CD4-positive, alpha-beta memory T cell (primary cell): ENCODE results near the gene MIEF1. TPM values are rescaled to one million over a fixed set of nuclear protein-coding genes. Genes with fewer than 3 reads are reported as not detected.

Experiments
- CTCF ChIA-PET: fragments of 350-600 bp; sonication (Branson Sonifier 250); formaldehyde crosslinking; loops from one replicate; lab custom pipeline; 2021; ENCODE audit warnings: inconsistent platforms; ENCODE audit not compliant: partially characterized antibody; lab: Charles Lee
- POLR2A ChIA-PET: fragments of 350-600 bp; sonication (Branson Sonifier 250); formaldehyde crosslinking; loops from one replicate; lab custom pipeline; 2021; ENCODE audit not compliant: partially characterized antibody; lab: Charles Lee
- DNase-seq, 5 donors: peaks; one replicate each; pipeline versions ENCODE4 v3.0.0 to v3.0.0-alpha.2; 2020 to 2022; ENCODE audit warnings: mixed read lengths in 1 of 5
- H3K27ac ChIP-seq: one replicate; pipeline ENCODE4 v1.7.0; 2013; ENCODE audit warnings: low read depth, low read length
- H3K27me3 ChIP-seq: 2 replicates; pipeline ENCODE4 v1.7.0; 2013; ENCODE audit warnings: mild to moderate bottlenecking, low read length, moderate library complexity; ENCODE audit not compliant: insufficient read depth
- H3K36me3 ChIP-seq: 2 replicates; pipeline ENCODE4 v1.7.0; 2013; ENCODE audit warnings: mild to moderate bottlenecking, low read length, moderate library complexity; ENCODE audit not compliant: insufficient read depth
- H3K4me1 ChIP-seq: 2 replicates; pipeline ENCODE4 v1.7.0; 2013; ENCODE audit warnings: mild to moderate bottlenecking, low read length, moderate library complexity; ENCODE audit not compliant: insufficient read depth
- H3K4me3 ChIP-seq, 2 donors: one replicate each; pipeline ENCODE4 v1.7.0; 2013; ENCODE audit warnings: low read length in 2 of 2, mild to moderate bottlenecking in 1 of 2
- H3K9me3 ChIP-seq, 2 donors: one replicate each; pipeline ENCODE4 v1.7.0; 2013; ENCODE audit warnings: low read length in 2 of 2, control low read depth in 1 of 2; ENCODE audit not compliant: control insufficient read depth in 1 of 2
- H3K27ac Mint-ChIP-seq, 7 donors: one replicate each; pipeline ENCODE4 v1.8.0; 2020 to 2021; ENCODE audit warnings: mixed read lengths in 7 of 7, mild to moderate bottlenecking in 6 of 7, inconsistent platforms in 3 of 7, moderate library complexity in 3 of 7
- H3K27me3 Mint-ChIP-seq, 2 donors: one replicate each; pipeline ENCODE4 v1.8.0; 2020 to 2021; ENCODE audit warnings: mixed read lengths in 2 of 2
- H3K36me3 Mint-ChIP-seq, 2 donors: one replicate each; pipeline ENCODE4 v1.8.0; 2020 to 2021; ENCODE audit warnings: mixed read lengths in 2 of 2, inconsistent platforms in 1 of 2, mild to moderate bottlenecking in 1 of 2
- H3K4me1 Mint-ChIP-seq, 4 donors: one replicate each; pipeline ENCODE4 v1.8.0; 2020 to 2021; ENCODE audit warnings: mixed read lengths in 4 of 4, mild to moderate bottlenecking in 1 of 4
- H3K4me3 Mint-ChIP-seq, 8 donors: one replicate each; pipeline ENCODE4 v1.8.0; 2020 to 2021; ENCODE audit warnings: mixed read lengths in 8 of 8, mild to moderate bottlenecking in 7 of 8, moderate library complexity in 6 of 8, inconsistent platforms in 3 of 8
- H3K9me3 Mint-ChIP-seq, 8 donors: one replicate each; pipeline ENCODE4 v1.8.0; 2020 to 2021; ENCODE audit warnings: mixed read lengths in 8 of 8, mild to moderate bottlenecking in 5 of 8, inconsistent platforms in 3 of 8, moderate library complexity in 1 of 8
- intact Hi-C: fragments of 100-400 bp; cut with micrococcal nuclease; formaldehyde crosslinking; loops from one replicate; pipeline ENCODE4 v1.15.1; 2023
- polyA plus RNA-seq, 2 donors: library from polyadenylated mRNA; unstranded; fragments of 300-500 nt; fragmentation: Illumina TruSeq; gene quantifications; one replicate each; pipeline ENCODE4 v1.2.3, GENCODE V29; 2021
- total RNA-seq, 2 experiments: library from RNA; stranded (reverse); gene quantifications; one replicate each; pipeline ENCODE4 v1.2.3, GENCODE V29; 2021

The MIEF1 gene
- total and polyA plus RNA-seq, 4 experiments from 2014 or later, result 15.4 to 44.3 (median 34.0) TPM

DNA sequence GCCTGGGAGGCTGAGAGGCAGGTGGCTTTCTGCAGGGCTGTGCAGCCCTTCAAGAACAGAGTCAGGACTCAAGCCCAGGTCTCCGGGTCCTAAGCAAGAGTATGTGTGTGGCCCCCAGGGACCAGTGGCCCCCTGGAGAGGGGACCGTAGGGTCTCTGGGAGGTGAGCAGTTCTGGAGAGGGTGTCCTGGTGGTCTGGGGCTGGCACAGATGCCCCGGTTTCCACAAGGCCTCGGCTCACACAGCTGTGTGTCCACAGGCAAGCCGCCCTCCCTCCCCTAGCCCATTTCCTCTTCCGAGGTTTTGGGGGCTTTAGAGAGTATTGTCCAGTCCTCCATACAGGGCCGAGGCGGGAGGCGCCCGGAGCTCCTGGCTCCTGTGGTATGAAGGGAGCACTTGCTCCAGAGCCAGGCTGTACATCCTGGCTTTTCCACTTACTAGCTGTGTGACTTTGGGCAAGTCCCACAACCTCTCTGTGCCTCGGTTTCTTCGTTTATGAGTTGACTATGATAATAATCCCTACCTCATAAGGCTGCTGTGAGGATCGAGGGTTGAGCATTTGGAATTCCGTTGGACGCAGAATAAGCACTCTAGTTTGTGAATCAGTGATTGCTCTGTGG, 33.9 kb downstream of the MIEF1 start:
- Mint-ChIP-seq H3K4me3 (no peak overlapping the region), H3K27ac (no peak overlapping the region), H3K36me3 (peaks cover 10 to 15% of the 10 kb centered on the region in 2 donors), H3K4me1 (peaks cover 15 to 26% (median 21%) of the 10 kb centered on the region in 4 donors), H3K9me3 (peaks cover 0 to 2% (median 0%) of the 10 kb centered on the region in 8 donors), H3K27me3 (no peaks in the 10 kb centered on the region)
- intact Hi-C loops, result no loop called here
- H3K36me3 ChIP-seq, result no peaks in the 10 kb centered on the region
- H3K4me1 ChIP-seq, result peaks cover 21% of the 10 kb centered on the region
- ChIA-PET POLR2A (interaction anchor here (1.0 to 3.0 kb wide), 2 partner anchors 489 to 501 kb away, joined by 4 to 21 read pairs; no protein-coding TSS in a partner anchor), CTCF (interaction anchor here (1.0 to 8.7 kb wide), 11 partner anchors 10 to 812 kb away, joined by 3 to 179 read pairs (median 10); partner anchors contain the start of gene ADSL)
- H3K27ac ChIP-seq, result no peak overlapping the region
- DNase-seq, result peak in 1 of 5 donors; percentile 38
- no peaks in the 10 kb centered on the region for H3K27me3 ChIP-seq
- H3K4me3 ChIP-seq, result no peak overlapping the region
- no peaks in the 10 kb centered on the region for H3K9me3 ChIP-seq

DNA sequence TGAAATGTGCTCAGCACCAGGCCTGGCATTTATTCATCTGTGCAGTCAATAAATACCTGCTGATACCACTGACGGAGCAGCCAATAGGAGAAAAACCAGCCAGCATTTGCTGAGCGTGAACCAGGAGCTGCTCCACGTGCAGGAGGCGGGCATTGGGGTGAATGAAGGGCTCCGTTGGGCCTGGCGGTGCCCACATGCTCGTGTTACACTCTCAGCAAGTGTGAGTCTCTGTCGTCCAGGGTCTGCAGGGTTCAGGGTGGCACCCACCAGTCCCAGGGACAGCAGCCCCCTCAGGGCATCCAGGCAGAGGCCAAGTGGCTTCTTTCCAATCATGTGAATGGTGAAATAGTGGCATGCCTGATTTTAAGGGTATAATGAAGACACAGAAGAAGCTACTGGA, 34.6 kb downstream of the MIEF1 start:
- Mint-ChIP-seq H3K27me3 (no peaks in the 10 kb centered on the region), H3K4me1 (peaks cover 8 to 18% (median 14%) of the 10 kb centered on the region in 4 donors), H3K4me3 (no peak overlapping the region), H3K27ac (no peak overlapping the region), H3K9me3 (peaks cover 0 to 2% (median 0%) of the 10 kb centered on the region in 8 donors), H3K36me3 (peaks cover 3 to 9% of the 10 kb centered on the region in 2 donors)
- peak in 1 of 5 donors; percentile 31 for DNase-seq
- CTCF ChIA-PET, result interaction anchor here (0.7 to 8.7 kb wide), 4 partner anchors 9 to 489 kb away, joined by 3 to 179 read pairs (median 14); no protein-coding TSS in a partner anchor
- H3K27me3 ChIP-seq, result no peaks in the 10 kb centered on the region
- intact Hi-C loops, result no loop called here
- H3K4me1 ChIP-seq, result peaks cover 13% of the 10 kb centered on the region
- no peak overlapping the region for H3K4me3 ChIP-seq
- no peak overlapping the region for H3K27ac ChIP-seq
- no peaks in the 10 kb centered on the region for H3K36me3 ChIP-seq
- POLR2A ChIA-PET, result no interaction called here
- no peaks in the 10 kb centered on the region for H3K9me3 ChIP-seq

DNA sequence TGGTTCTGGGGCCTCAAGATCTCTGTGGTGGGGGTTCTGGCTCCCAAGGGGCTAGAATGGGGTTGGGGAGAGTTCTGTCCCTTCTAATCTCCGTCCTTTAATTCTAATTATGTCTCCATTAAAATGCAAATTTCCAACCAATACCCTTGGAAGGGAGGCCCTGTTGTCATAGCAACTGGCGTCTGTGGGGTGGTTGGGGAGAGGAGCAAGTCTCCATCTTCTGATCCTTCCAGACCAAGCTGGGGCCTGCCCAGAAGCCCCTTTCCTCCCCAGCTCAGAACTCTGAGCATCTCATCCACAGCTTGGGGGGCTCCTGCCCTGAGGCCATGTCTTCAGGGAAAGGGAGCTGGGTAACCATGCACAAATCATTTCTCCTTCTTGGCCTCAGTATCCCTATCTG, 35.9 kb downstream of the MIEF1 start:
- ChIA-PET CTCF (interaction anchor here (0.9 to 8.7 kb wide), 8 partner anchors 14 to 810 kb away, joined by 3 to 179 read pairs (median 3); no protein-coding TSS in a partner anchor), POLR2A (no interaction called here)
- Histone ChIP-seq H3K27me3 (no peaks in the 10 kb centered on the region), H3K36me3 (no peaks in the 10 kb centered on the region), H3K4me3 (no peak overlapping the region), H3K27ac (no peak overlapping the region), H3K4me1 (peaks cover 9% of the 10 kb centered on the region), H3K9me3 (no peaks in the 10 kb centered on the region)
- H3K36me3 Mint-ChIP-seq, result no peaks in the 10 kb centered on the region
- H3K9me3 Mint-ChIP-seq, result no peaks in the 10 kb centered on the region
- intact Hi-C loops, result no loop called here
- no peak overlapping the region for H3K4me3 Mint-ChIP-seq
- peaks cover 2 to 11% (median 5%) of the 10 kb centered on the region in 4 donors for H3K4me1 Mint-ChIP-seq
- H3K27ac Mint-ChIP-seq, result no peak overlapping the region
- H3K27me3 Mint-ChIP-seq, result peaks cover 0 to under 1% of the 10 kb centered on the region in 2 donors
- DNase-seq, result no peak

DNA sequence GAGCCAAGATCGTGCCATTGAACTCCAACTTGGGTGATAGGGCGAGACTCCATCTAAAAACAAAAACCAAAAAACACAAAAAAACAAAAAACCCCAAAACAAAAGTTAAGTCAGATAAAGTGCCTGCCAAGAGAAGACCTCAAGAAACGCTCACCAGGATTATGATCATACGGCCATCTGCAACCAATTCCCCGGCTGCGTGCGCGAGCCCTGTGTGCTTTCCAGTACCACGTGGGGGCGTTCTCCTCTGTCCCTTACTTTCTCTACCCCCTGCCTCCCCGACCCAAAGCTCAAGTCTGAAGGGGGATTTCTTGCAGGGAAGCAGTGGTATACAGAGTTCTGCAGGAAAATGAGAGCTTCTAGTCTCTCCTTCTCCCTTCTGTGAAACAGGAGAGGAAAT, 41.0 kb downstream of the MIEF1 start:
- Mint-ChIP-seq H3K36me3 (no peaks in the 10 kb centered on the region), H3K27me3 (peaks cover 18 to 25% of the 10 kb centered on the region in 2 donors), H3K4me1 (peaks cover 8 to 18% (median 15%) of the 10 kb centered on the region in 4 donors), H3K9me3 (peaks cover 0 to 3% (median under 1%) of the 10 kb centered on the region in 8 donors), H3K4me3 (no peak overlapping the region), H3K27ac (no peak overlapping the region)
- intact Hi-C loops, result no loop called here
- H3K9me3 ChIP-seq, result no peaks in the 10 kb centered on the region
- POLR2A ChIA-PET, result no interaction called here
- H3K27me3 ChIP-seq, result peaks cover 3% of the 10 kb centered on the region
- peaks cover 7% of the 10 kb centered on the region for H3K4me1 ChIP-seq
- DNase-seq, result no peak
- CTCF ChIA-PET, result interaction anchor here (2.4 kb wide), 1 partner anchor 482 kb away, joined by 14 read pairs; no protein-coding TSS in a partner anchor
- H3K27ac ChIP-seq, result no peak overlapping the region
- no peaks in the 10 kb centered on the region for H3K36me3 ChIP-seq
- H3K4me3 ChIP-seq, result no peak overlapping the region

DNA sequence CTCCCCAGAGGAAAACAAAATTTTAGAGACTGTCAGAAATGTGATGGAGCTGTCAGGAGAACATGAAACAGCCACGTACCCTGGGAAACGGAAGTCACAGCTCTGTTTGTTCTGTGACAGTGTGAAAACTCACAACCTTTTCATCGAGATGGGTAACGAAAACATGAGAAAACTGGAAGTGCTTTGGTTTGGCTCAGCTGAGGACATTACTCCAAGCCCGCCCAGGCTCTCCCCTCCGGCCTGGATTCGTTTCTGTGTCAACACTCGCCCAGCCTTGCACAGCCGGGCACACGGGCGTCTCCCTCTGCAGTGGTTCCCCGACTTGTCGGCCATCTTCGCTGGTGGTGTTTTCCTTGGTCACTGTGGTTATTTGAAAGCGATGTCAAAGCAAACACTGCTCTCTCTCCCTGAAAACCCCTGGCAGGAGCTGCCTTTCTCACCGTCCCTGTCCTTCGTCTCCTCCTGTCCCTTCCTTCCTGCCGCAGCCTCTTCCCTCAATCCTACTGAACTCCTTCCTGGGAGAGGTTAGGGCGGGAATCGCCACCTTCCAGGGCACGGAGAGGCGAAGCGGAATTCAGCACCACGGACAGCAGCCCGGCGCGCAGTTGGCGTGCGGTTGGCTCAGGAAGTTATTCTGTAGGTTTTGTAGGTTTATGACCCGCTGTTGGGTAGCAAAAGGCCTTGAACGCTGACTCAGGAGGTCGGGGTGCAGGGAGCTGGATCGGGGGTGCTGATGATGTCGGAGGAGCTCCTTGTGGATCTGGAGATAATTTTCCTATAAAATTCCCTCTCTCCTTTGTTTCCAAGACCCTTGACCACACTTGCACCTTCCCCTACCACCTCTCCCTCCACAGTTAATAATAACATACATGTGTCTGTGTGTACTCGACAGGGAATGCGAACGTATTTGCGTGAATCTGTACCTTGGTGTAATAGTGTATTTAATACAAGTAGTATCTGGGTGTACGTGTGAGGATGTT, 43.6 kb downstream of the MIEF1 start:
- Histone ChIP-seq H3K9me3 (no peaks in the 10 kb centered on the region), H3K27ac (no peak overlapping the region), H3K4me3 (no peak overlapping the region), H3K27me3 (peaks cover 3% of the 10 kb centered on the region), H3K4me1 (peaks cover 7% of the 10 kb centered on the region), H3K36me3 (no peaks in the 10 kb centered on the region)
- intact Hi-C loops, result no loop called here
- H3K4me3 Mint-ChIP-seq, result peak overlapping the region in 5 of 8 donors; percentile 29 to 73 (median 56)
- ChIA-PET POLR2A (interaction anchor here (1.1 kb wide), 1 partner anchor 397 kb away, joined by 3 read pairs; no protein-coding TSS in a partner anchor), CTCF (interaction anchor here (0.9 to 3.9 kb wide), 2 partner anchors 10 to 406 kb away, joined by 3 to 26 read pairs; no protein-coding TSS in a partner anchor)
- peaks cover 21 to 33% of the 10 kb centered on the region in 2 donors for H3K27me3 Mint-ChIP-seq
- peaks cover 0 to 3% (median under 1%) of the 10 kb centered on the region in 8 donors for H3K9me3 Mint-ChIP-seq
- H3K27ac Mint-ChIP-seq, result peak overlapping the region in 4 of 7 donors; percentile 67 to 82 (median 80)
- peak; percentile 55 to 71 (median 68) for DNase-seq
- H3K36me3 Mint-ChIP-seq, result no peaks in the 10 kb centered on the region
- peaks cover 8 to 18% (median 15%) of the 10 kb centered on the region in 4 donors for H3K4me1 Mint-ChIP-seq

DNA sequence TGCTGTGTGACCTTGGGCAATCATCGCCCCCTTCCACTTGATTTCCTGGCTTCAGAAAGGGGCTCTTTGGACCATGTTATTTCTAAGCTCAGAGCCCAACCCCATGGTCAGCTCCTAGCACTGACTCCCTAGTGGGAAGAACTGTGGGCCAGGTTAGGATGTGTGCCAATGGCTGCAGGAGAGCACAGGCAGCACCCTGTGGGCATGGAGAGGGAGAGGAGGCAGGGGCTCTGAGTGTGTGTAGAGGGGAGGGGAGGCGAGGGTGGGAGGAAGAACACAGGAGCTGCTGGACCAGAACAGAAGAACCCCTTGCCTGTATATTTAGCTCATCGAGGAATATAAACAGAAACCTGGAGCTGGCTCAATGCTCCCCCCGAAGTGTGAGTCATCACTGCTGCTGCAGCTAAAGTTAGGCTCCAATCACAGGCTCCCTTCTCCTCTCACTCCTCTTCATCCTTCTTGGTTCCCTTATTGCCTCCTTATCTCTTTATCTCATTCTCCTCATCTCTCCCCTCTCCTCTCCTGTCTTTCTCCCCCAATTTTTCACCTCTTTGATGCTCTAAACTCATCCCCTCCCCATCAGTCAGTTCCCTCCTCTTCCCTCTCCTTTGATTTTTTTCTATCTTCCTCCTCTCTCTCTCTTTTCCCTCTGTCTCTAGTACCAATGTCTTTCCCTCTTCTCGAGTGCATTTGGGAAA, 44.9 kb downstream of the MIEF1 start:
- H3K4me1 Mint-ChIP-seq, result peaks cover 8 to 18% (median 15%) of the 10 kb centered on the region in 4 donors
- ChIA-PET POLR2A (no interaction called here), CTCF (interaction anchor here (0.8 to 3.9 kb wide), 3 partner anchors 12 to 478 kb away, joined by 3 to 26 read pairs (median 4); no protein-coding TSS in a partner anchor)
- H3K27me3 Mint-ChIP-seq, result peaks cover 24 to 33% of the 10 kb centered on the region in 2 donors
- Histone ChIP-seq H3K27me3 (peaks cover 3% of the 10 kb centered on the region), H3K4me1 (peaks cover 7% of the 10 kb centered on the region), H3K36me3 (no peaks in the 10 kb centered on the region), H3K27ac (no peak overlapping the region), H3K4me3 (no peak overlapping the region), H3K9me3 (no peaks in the 10 kb centered on the region)
- H3K9me3 Mint-ChIP-seq, result peaks cover 0 to 3% (median 1%) of the 10 kb centered on the region in 8 donors
- intact Hi-C loops, result no loop called here
- no peak overlapping the region for H3K27ac Mint-ChIP-seq
- no peaks in the 10 kb centered on the region for H3K36me3 Mint-ChIP-seq
- no peak for DNase-seq
- H3K4me3 Mint-ChIP-seq, result no peak overlapping the region
